ENCODE data around the gene NIM1K. TPM values are rescaled to one million over a fixed set of nuclear protein-coding genes. Genes with fewer than 3 reads are reported as not detected.

NIM1K gene
- total and polyA plus RNA-seq, 2 of the 4 experiments (the other 2 are of a cell fraction): 0.54 to 0.68 TPM

DNA sequence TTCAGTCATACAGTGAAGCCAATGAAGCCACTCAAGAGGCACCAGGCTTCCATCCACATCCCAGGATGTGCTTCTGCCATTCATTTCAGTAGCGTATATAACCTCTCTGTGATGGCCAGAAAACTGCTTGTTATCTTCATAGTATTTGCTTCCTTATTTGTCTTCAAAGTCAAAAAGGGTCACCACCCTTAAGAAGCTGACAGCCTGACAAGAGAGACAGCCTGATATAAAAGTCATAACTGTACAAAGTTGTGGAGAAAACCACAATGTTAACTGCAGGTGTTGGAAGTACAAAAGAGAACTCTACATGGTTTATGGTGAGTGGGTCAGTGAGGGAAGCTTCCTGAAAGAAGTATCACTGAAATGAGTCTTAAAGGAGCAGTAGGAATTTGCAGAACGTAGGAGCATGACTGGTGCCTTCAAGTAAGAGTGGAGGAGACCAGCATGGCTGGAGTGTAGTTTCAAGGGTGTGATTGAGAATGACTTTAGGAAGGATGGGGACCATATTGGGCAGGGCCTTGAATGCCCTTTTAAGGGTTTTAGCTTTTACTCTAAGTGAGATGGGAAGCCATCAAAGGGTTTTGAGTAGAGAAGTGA, 33.7 kb downstream of the NIM1K start:
- BruUV-seq (replicated peaks): no TSS peak
- DNase-seq: no peak
- Histone ChIP-seq H2BK5ac (ENCODE audit: low read depth, low read length, poor library complexity, severe bottlenecking) (no peak overlapping the region), H3K4me1 (ENCODE audit: control insufficient read depth, insufficient read depth, low read length) (no peaks in the 10 kb centered on the region), H3K9ac (ENCODE audit: low read depth, low read length) (no peak overlapping the region), H3K79me1 (ENCODE audit: low read depth in 1 of 2, low read length in 2 of 2) (no peaks in the 10 kb centered on the region), H3K9me1 (ENCODE audit: insufficient read depth, low read length) (no peaks in the 10 kb centered on the region), H3K9me3 (ENCODE audit: control insufficient read depth, insufficient read depth, low read length) (no peaks in the 10 kb centered on the region), H3K56ac (ENCODE audit: extremely low read depth, insufficient read depth, low read length) (no peak overlapping the region), H4K20me1 (ENCODE audit: insufficient read depth, low read length) (no peaks in the 10 kb centered on the region), H3K18ac (ENCODE audit: low read depth, low read length) (no peak overlapping the region), H3K4me3 (ENCODE audit: insufficient read depth, low read depth, low read length) (no peak overlapping the region), H3K27ac (ENCODE audit: insufficient read depth, low read length) (no peak overlapping the region), H2BK20ac (ENCODE audit: low read depth, low read length) (no peak overlapping the region), H3K4me2 (ENCODE audit: low read depth, low read length) (no peak overlapping the region), H2AK5ac (ENCODE audit: low read depth, low read length) (no peak overlapping the region), H4K5ac (ENCODE audit: low read depth, low read length) (no peak overlapping the region), H3K36me3 (ENCODE audit: control insufficient read depth, insufficient read depth, low read length) (no peaks in the 10 kb centered on the region), H3K4ac (ENCODE audit: low read depth, low read length) (no peak overlapping the region), H2BK15ac (ENCODE audit: low read depth, low read length) (no peak overlapping the region), H4K8ac (ENCODE audit: low read depth in 2 of 2, low read length in 2 of 2) (no peak overlapping the region), H3K14ac (replicated peaks; ENCODE audit: low read depth, low read length) (no peak overlapping the region), H3K23ac (ENCODE audit: low read depth, low read length) (no peak overlapping the region), H3K27me3 (ENCODE audit: control insufficient read depth, insufficient read depth, low read length) (no peaks in the 10 kb centered on the region; the same call in 1 of the 2 replicates), H4K91ac (ENCODE audit: insufficient read depth, low read depth, low read length) (no peak overlapping the region), H2AFZ (replicated peaks; ENCODE audit: low read length, poor library complexity) (no peak overlapping the region), H2BK120ac (ENCODE audit: low read depth, low read length) (no peak overlapping the region), H2AK9ac (replicated peaks; ENCODE audit: low read depth, low read length, poor library complexity) (no peak overlapping the region)
- no peak for ATAC-seq (ENCODE audit: low read depth)
- dilution Hi-C loops (cut with HindIII; ENCODE audit: low sequenced_read_pairs, unreplicated experiment): no loop called here
- no peak for TF ChIP-seq RCOR1 (IDR thresholded peaks at IDR 0.05; ENCODE audit: insufficient replicate concordance, low read length)
- TF ChIP-seq MXI1 (IDR thresholded peaks at IDR 0.05; ENCODE audit: borderline replicate concordance, low read depth, low read length): no peak
- no peak for TF ChIP-seq MAFK (IDR thresholded peaks at IDR 0.05; ENCODE audit: low read depth, low read length)
- TF ChIP-seq BHLHE40 (IDR thresholded peaks at IDR 0.05; ENCODE audit: low read depth, low read length): no peak
- TF ChIP-seq RAD21 (IDR thresholded peaks at IDR 0.05; ENCODE audit: low read length): no peak
- no peak for TF ChIP-seq CHD1 (IDR thresholded peaks at IDR 0.05; ENCODE audit: low read depth, low read length)
- TF ChIP-seq SMC3 (IDR thresholded peaks at IDR 0.05; ENCODE audit: low read depth, low read length): no peak
- TF ChIP-seq, protein P1, sequence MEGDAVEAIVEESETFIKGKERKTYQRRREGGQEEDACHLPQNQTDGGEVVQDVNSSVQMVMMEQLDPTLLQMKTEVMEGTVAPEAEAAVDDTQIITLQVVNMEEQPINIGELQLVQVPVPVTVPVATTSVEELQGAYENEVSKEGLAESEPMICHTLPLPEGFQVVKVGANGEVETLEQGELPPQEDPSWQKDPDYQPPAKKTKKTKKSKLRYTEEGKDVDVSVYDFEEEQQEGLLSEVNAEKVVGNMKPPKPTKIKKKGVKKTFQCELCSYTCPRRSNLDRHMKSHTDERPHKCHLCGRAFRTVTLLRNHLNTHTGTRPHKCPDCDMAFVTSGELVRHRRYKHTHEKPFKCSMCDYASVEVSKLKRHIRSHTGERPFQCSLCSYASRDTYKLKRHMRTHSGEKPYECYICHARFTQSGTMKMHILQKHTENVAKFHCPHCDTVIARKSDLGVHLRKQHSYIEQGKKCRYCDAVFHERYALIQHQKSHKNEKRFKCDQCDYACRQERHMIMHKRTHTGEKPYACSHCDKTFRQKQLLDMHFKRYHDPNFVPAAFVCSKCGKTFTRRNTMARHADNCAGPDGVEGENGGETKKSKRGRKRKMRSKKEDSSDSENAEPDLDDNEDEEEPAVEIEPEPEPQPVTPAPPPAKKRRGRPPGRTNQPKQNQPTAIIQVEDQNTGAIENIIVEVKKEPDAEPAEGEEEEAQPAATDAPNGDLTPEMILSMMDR (conservative IDR thresholded peaks at IDR 0.05; ENCODE audit: low read depth, low read length): no peak
- TF ChIP-seq POLR2A (IDR thresholded peaks at IDR 0.05; ENCODE audit: low read depth, low read length): no peak
- TF ChIP-seq, protein P2, sequence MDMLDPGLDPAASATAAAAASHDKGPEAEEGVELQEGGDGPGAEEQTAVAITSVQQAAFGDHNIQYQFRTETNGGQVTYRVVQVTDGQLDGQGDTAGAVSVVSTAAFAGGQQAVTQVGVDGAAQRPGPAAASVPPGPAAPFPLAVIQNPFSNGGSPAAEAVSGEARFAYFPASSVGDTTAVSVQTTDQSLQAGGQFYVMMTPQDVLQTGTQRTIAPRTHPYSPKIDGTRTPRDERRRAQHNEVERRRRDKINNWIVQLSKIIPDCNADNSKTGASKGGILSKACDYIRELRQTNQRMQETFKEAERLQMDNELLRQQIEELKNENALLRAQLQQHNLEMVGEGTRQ (IDR thresholded peaks at IDR 0.05; ENCODE audit: low read depth, low read length): no peak
- TF ChIP-seq RFX5 (IDR thresholded peaks at IDR 0.05; ENCODE audit: low read depth, low read length): no peak
- TF ChIP-seq NFE2L2 (IDR thresholded peaks at IDR 0.05; ENCODE audit: low read depth, low read length): no peak
- TF ChIP-seq FOS (IDR thresholded peaks at IDR 0.05; ENCODE audit: low read depth, low read length): no peak
- TF ChIP-seq, protein P3, sequence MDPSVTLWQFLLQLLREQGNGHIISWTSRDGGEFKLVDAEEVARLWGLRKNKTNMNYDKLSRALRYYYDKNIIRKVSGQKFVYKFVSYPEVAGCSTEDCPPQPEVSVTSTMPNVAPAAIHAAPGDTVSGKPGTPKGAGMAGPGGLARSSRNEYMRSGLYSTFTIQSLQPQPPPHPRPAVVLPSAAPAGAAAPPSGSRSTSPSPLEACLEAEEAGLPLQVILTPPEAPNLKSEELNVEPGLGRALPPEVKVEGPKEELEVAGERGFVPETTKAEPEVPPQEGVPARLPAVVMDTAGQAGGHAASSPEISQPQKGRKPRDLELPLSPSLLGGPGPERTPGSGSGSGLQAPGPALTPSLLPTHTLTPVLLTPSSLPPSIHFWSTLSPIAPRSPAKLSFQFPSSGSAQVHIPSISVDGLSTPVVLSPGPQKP (IDR thresholded peaks at IDR 0.05; ENCODE audit: borderline replicate concordance, low read depth, low read length): no peak
- TF ChIP-seq MAZ (IDR thresholded peaks at IDR 0.05; ENCODE audit: borderline replicate concordance, low read depth, low read length): no peak
- TF ChIP-seq CEBPB (IDR thresholded peaks at IDR 0.05; ENCODE audit: low read depth, low read length): no peak
- ChIA-PET CTCF (interaction anchor here (0.6 kb wide), 1 partner anchor 1313 kb away, joined by 3 read pairs; no protein-coding TSS in a partner anchor), POLR2A (ENCODE audit: unreplicated experiment) (no interaction called here)
- intact Hi-C loops (cut with micrococcal nuclease): no loop called here
- no CpG with 5 or more reads among the region's 2 CpGs for WGBS, 2 experiments (ENCODE audit: extremely low coverage in 2 of 2, insufficient read length in 1 of 2)
- in situ Hi-C loops (cut with MboI; ENCODE audit: low sequenced_read_pairs): loop anchor here (10.0 kb wide), 1 partner anchor 159 kb away; no protein-coding TSS in a partner anchor

All from IMR-90 (cell line).